HG03064 (cell line): ENCODE measurements around the gene RPL38.
"Not testable (repeated sequence)": the region's sequence is repeated elsewhere in the genome, so short reads cannot be mapped to it uniquely, and the experiment has no call there.

ENCODE experiments used
- ATAC-seq: cut with Tn5 transposase; IDR thresholded peaks from one replicate; pipeline ENCODE4 v1.9.1; 2021; ENCODE audit warnings: low read depth; ENCODE audit not compliant: unreplicated experiment

Gene RPL38

DNA sequence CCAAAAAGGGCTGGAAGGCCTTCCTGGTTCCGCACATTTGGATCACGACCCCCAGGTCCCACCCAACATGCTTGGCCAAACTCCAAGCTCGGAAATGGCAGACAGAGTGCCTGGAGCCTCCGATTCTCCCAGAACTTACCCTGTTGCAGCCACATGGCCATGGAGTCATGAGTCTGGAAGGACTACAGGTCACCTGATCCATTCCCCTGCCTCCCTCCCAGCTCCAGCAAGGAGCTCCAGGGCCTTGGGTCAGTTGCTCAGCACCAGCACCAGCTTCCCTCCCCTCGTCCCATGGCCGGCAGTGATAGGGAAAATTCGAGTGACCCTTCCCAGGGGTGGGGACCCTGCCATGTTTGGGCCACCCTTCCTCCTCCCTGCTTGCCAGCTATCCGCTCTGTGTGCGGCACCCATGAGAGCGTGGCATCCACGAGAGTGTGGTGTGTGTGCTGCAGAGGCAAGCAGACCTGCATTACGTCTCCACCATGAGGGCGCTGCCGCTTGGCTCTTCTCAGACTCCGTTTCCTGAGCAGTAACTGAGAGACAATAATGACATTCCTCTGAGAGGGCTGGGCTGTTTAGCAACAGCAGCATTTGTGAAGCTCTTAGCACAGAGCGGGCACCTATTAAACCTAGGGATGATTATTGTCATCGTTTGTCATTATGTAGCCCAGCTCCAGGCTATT, 21.3 kb upstream of the RPL38 start:
- ATAC-seq, result no peak

GRCh38 chr17:74183411-74183810, 20.1 kb upstream of the RPL38 start:
- ATAC-seq, result no peak

DNA sequence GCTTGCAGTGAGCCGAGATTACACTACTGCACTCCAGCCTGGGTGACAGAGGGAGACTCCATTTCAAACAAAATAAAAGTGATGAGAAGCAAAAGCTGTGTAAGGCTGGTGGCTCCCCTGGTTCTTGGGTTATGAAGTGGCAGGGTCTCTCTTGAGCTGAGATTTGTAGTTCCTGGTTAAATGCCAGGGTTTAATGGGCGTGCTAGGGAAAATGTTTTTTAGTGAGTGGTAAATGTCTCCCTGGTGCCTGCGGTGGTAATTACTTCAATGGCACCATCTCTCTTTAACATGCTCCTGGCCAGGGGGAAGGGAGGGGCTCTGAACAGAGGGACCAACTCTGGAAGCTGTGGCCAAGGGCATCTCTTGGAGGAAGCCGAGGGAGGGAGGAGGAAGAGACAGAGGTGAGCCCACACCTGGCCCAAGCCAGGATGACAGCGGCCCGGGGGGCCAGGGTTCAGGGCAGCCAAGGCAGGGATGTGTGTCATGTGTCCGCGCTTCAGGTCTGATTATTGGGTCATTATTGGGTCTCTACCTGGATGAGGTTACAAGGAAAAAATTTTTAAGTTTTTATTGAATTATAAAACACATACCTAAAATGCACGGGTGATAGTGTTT, 17.8 kb upstream of the RPL38 start:
- no peak for ATAC-seq

DNA sequence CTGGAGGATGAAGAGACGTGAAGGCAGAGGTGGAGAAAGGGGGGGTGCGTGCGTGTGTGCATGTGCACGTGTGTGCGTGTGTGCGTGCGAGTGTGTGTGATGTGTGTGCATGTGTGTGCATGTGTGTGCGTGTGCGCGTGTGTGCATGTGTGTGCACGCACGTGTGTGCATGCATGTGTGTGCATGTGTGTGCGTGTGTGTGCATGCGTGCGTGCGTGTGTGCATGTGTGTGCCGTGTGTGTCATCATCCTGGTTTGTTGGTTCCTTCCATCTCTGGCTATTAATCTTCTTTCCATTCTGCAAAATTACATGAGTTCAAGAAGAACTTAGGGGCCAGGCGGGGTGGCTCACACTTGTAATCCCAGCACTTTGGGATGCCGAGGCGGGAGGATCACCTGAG, 17.0 kb upstream of the RPL38 start:
- ATAC-seq, result no peak

- no peak for ATAC-seq
Measured at GRCh38 chr17:74187761-74188160, 15.7 kb upstream of the RPL38 start.

DNA sequence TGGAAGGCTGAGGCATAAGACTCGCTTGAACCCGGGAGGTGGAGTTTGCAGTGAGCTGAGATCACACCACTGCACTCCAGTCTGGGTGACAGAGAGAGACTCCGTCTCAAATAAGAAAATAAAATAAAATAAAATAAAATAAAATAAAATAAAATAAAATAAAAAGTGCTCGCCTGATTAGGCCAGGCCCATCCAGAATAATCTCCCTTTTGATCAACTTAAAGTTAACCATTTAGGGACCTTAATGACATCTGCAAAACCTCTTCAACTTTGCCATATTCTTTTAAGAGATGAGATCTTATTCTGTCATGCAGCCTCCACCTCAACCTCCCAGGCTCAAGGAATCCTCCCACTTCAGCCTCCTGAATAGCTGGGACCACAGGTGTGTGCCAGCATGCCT, 14.8 kb upstream of the RPL38 start:
- not testable (repeated sequence) for ATAC-seq

- no peak for ATAC-seq
Measured at GRCh38 chr17:74190154-74190553, 13.3 kb upstream of the RPL38 start.

DNA sequence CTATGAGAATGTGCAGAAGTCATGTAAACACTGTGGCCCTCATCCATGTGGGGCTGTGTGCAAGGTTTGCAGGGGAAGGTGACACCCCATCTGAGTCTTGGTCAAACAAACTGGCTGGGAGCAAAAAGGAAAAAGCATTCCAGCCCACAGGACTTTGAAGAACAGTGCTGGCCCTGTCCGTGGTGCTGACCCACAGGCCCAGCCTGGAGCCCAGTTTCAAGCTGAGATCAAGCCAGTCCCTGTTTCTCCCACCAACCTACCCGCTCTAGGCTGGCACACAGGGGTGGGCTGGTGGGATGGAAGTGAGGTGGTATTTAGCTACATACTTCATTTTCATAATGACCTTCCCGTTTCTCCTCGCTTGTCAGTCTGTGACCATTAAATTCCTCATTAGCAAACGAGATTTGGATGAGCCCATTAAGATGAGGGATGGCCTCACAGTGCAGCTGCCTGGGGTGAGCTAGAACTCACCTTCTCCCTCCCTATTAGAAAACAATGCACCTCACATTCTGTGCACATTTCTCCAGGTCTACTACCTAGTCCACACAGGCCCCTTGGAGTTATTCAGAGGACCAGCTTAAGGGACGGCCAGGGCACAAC, 12.6 kb upstream of the RPL38 start:
- ATAC-seq, result no peak

- no peak for ATAC-seq
Measured at GRCh38 chr17:74192950-74193781, 10.3 kb upstream of the RPL38 start.

GRCh38 chr17:74194682-74195081, 8.8 kb upstream of the RPL38 start:
- no peak for ATAC-seq

GRCh38 chr17:74196541-74197317, 6.7 kb upstream of the RPL38 start:
- ATAC-seq, result no peak

- no peak for ATAC-seq
Measured at GRCh38 chr17:74197801-74198200, 5.7 kb upstream of the RPL38 start.

DNA sequence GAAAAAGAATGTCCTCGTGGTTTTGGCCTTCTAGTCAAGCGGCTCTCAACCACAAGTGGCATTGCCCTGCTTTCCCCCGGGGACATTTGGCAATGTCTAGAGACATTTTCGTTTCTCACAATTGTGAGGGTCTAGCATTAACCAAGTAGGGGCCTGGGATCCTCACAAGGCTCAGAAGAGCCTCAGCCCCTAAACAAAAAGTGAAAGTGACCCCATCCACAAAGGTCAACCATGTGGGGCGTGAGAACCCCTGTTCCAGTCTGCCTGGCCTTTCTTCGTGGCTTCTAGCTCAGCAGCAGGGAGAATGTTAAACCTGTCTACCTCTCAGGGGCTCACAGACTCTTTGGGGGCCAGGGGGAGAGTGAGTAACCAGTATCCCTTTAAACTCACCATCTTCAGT, 4.8 kb upstream of the RPL38 start:
- ATAC-seq, result no peak

DNA sequence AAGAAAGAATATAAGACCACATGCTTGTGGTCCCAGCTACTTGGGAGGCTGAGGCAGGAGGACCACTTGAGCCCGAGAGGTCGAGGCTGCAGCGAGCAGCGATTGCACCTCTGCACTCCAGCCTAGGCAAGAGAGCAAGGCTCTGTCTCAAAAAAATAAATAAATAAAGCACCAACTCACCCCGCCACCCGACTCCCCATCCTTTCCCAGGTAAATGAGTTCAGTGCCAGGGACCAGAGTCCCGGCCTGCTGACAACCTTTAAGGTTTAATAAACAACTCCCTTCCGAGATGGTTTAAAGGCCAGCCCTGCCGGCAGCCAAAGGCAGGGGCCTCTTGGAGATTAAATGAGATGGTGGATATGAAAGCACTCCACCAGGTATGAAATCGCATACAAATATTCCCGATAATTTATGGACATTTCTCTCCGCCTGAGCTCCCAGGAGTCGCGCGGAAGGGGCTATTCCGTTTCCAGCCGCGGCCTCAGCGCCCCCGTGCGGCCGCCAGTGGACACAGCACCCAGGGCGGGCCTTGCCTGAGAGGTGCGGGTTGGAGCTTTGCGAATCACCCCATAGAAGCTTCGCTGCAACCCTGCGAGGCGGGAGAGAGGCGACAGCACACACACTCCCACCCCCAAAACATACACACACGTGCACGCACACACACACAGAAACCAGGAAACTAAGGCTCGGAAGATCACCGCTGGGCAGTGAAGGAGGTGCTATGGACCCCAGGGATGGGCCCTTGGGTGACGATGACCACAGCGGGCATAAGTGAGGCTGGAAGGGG, 4.0 kb upstream of the RPL38 start:
- ATAC-seq, result no peak

DNA sequence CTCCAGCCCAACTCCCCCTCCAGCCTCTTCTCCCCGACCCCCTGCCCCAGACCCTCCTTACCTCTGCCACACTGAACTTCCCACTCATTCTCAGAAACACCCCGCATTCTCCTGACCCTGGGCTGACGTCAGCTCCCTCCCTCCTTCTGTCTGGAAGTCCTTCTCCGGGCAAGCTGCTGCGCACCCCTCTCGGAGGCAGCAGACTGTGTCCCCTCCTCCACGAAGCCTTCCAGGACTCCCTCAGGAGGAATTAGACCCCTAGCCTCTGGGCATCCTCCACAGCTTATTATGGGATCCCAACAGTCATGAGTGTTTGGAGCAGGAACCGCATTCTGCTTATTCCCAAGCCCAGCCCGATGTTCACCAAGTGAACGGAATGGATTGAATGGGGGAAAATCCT, 3.4 kb upstream of the RPL38 start:
- ATAC-seq, result no peak

GRCh38 chr17:74201250-74201649, 2.2 kb upstream of the RPL38 start:
- ATAC-seq, result no peak

- ATAC-seq, result no peak
Measured at GRCh38 chr17:74201948-74202347, 1.5 kb upstream of the RPL38 start.

GRCh38 chr17:74202938-74203337, 540 bp upstream of the RPL38 start:
- ATAC-seq, result no peak

DNA sequence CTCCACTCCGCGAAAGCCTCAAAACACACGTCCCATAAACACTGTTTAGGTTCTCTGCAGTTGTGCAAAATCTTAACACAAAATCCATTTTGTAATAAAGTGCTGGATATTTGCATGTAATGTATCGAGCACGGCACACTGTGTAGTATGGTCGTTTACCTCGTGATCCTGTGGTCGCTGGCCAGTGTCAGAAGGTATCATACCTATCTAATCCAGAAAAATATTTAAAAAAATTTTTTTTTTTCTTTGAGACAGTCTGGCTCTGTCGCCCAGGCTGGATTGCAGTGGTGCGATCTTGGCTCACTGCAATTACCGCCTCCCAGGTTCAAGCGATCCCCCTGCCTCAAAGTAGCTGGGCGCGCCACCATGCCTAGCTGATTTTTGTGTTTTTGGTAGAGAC, 996 bp downstream of the RPL38 start:
- no peak for ATAC-seq

DNA sequence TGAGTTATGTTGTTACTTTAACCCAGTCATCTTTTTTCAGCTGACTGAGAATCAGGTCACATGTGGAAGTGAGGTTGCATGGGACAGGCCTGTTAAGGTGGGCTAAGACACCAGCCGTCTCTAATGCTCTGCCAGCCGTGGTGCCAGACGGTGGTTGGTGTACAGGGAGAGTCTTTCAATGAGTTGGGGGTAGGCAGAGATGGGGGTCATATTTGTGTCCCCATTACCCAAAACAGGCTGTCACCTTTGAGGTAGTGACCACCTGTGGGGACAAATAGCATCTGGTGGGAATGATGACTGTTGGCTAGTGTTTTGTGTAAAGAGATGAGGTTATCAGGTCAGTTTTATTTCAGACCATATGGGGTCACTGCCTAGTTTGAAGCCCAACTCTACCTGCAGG, 1.8 kb downstream of the RPL38 start:
- no peak for ATAC-seq
